ENCODE measurements around the gene VIPR1.
"Not testable (repeated sequence)": the region's sequence is repeated elsewhere in the genome, so short reads cannot be mapped to it uniquely, and the experiment has no call there.

VIPR1 gene

GRCh38 chr3:42545284-42545900 lies 42.9 kb downstream of the VIPR1 start:
- Histone ChIP-seq H3K9me3 (ENCODE audit: control insufficient read depth, insufficient read depth, low read length) (no peaks in the 10 kb centered on the region), H3K36me3 (ENCODE audit: insufficient read depth, low read length) (no peaks in the 10 kb centered on the region), H3K4me1 (ENCODE audit: insufficient read depth, low read length) (no peaks in the 10 kb centered on the region; the same call in 1 of the 2 replicates), H3K9ac (ENCODE audit: low read depth, low read length) (no peak overlapping the region)

DNA sequence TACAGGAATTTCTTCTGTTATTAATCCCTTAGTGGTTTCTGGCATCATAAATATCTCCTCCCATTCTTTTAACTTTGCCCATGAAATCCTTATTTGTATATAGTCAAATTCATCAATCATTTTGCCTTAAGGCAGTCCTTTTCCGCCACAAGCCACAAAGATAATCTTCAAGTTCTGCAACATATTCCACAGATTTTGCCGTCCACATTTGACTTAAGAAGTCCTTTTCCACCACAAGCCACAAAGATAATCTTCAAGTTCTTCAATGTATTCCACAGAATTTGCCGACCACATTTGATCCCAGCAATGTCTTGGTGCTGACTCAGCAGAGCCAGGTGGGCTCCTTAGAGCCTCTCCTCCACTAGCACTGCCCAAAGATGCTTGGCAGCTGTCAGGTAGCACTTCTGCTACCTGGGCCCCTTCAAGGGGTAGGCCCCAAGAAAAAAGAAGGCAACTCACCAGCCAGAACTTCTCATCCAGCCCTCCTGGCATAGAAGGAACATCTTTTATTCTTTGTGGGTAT lies 44.3 kb downstream of the VIPR1 start:
- H3K36me3 ChIP-seq (ENCODE audit: insufficient read depth, low read length): 0 out of 2 replicates have a peak, but pooled peaks cover under 1% of the 10 kb centered on the region
- no peaks in the 10 kb centered on the region for H3K9me3 ChIP-seq (ENCODE audit: control insufficient read depth, insufficient read depth, low read length)
- no peaks in the 10 kb centered on the region; the same call in 1 of the 2 replicates for H3K4me1 ChIP-seq (ENCODE audit: insufficient read depth, low read length)
- no peak overlapping the region for H3K9ac ChIP-seq (ENCODE audit: low read depth, low read length)

- Histone ChIP-seq H3K9me3 (ENCODE audit: control insufficient read depth, insufficient read depth, low read length) (no peaks in the 10 kb centered on the region), H3K36me3 (ENCODE audit: insufficient read depth, low read length) (0 out of 2 replicates have a peak, but pooled peaks cover 5% of the 10 kb centered on the region), H3K4me1 (ENCODE audit: insufficient read depth, low read length) (no peaks in the 10 kb centered on the region; the same call in 1 of the 2 replicates)
These were observed 45.0 kb downstream of the VIPR1 start for GRCh38 chr3:42547401-42547945.

DNA sequence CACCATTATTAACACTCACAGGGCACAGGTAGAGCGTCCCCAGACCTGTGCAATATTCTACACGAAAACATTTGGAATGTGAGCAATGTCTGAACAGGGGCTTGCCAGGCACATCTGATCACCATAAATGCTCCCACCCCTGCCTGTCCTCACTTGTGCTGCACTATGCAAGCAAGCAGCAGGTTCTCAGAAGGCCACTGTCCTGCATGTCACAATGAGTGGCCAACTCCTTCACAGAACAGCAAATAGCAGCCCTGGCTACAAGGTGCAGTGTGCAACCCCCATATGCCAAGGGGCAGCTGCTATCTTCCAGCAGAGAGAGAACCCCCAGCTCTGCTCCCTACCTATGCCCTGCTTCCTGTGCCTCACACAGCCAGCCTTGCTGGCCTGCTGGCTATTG lies 46.7 kb downstream of the VIPR1 start:
- H3K9ac ChIP-seq (ENCODE audit: low read depth, low read length): no peak overlapping the region
- no peaks in the 10 kb centered on the region; the same call in 1 of the 2 replicates for H3K4me1 ChIP-seq (ENCODE audit: insufficient read depth, low read length)
- H3K36me3 ChIP-seq (ENCODE audit: insufficient read depth, low read length): 0 out of 2 replicates have a peak, but pooled peaks cover 5% of the 10 kb centered on the region
- no peaks in the 10 kb centered on the region for H3K9me3 ChIP-seq (ENCODE audit: control insufficient read depth, insufficient read depth, low read length)

More at GRCh38 chr3:42547401-42547945, 45.0 kb downstream of the VIPR1 start:
- no peak overlapping the region for H3K9ac ChIP-seq (ENCODE audit: low read depth, low read length)

DNA sequence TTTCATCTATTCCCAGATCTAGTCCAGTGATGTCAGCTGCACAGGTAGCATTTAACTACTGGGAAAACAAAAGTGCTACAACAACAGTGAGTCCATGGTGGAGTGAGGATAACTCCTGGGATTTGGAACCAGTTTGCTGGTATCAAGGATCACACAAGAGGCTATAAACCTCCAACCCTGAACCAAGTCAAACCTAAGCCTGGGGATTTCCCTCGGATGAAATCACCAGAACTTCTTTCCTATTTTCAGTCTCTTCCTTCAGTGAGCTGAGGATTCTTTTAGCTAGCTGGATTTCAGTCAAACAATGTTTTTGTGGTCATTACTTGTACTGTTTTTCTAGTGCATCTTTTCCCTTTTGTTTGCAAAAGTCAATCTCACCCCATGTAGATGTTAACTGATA lies 47.8 kb downstream of the VIPR1 start:
- H3K9ac ChIP-seq (ENCODE audit: low read depth, low read length): no peak overlapping the region
- H3K4me1 ChIP-seq (ENCODE audit: insufficient read depth, low read length): no peaks in the 10 kb centered on the region; the same call in 1 of the 2 replicates
- H3K36me3 ChIP-seq (ENCODE audit: insufficient read depth, low read length): 0 out of 2 replicates have a peak, but pooled peaks cover 5% of the 10 kb centered on the region
- no peaks in the 10 kb centered on the region for H3K9me3 ChIP-seq (ENCODE audit: control insufficient read depth, insufficient read depth, low read length)

GRCh38 chr3:42552830-42553229 lies 50.4 kb downstream of the VIPR1 start:
- H3K4me1 ChIP-seq (ENCODE audit: insufficient read depth, low read length): no peaks in the 10 kb centered on the region
- H3K9ac ChIP-seq (ENCODE audit: low read depth, low read length): no peak overlapping the region
- no peaks in the 10 kb centered on the region for H3K9me3 ChIP-seq (ENCODE audit: control insufficient read depth, insufficient read depth, low read length)
- peaks cover 18% of the 10 kb centered on the region for H3K36me3 ChIP-seq (ENCODE audit: insufficient read depth, low read length)

- H3K9ac ChIP-seq (ENCODE audit: low read depth, low read length): no peak overlapping the region
- H3K9me3 ChIP-seq (ENCODE audit: control insufficient read depth, insufficient read depth, low read length): no peaks in the 10 kb centered on the region
- H3K36me3 ChIP-seq (ENCODE audit: insufficient read depth, low read length): peaks cover 21% of the 10 kb centered on the region
- H3K4me1 ChIP-seq (ENCODE audit: insufficient read depth, low read length): no peaks in the 10 kb centered on the region
These were observed 53.7 kb downstream of the VIPR1 start for GRCh38 chr3:42556089-42556632.

- peaks cover 19% of the 10 kb centered on the region for H3K36me3 ChIP-seq (ENCODE audit: insufficient read depth, low read length)
- H3K9me3 ChIP-seq (ENCODE audit: control insufficient read depth, insufficient read depth, low read length); H3K4me1 ChIP-seq (ENCODE audit: insufficient read depth, low read length); H3K9ac ChIP-seq (ENCODE audit: low read depth, low read length): not testable (repeated sequence)
These were observed 54.4 kb downstream of the VIPR1 start for GRCh38 chr3:42556817-42557216.

DNA sequence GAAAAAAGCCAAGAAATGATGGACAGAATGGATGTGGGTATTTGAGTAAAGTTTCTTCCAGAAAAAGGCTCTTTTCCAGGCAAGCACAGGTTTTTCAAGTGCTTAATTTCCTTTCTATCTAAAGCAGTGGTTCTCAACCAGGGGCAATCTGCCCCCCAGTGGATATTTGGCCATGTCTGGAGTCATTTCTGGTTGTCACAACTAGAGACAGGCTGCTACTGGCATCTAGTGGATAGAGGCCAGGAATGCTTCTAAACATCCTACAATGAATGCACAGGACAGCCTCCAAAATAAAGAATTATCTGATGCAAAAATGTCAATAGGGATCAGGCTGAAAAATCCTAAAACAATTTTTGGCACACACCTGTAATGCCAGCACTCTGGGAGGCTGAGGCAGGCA lies 55.4 kb downstream of the VIPR1 start:
- Histone ChIP-seq H3K4me1 (ENCODE audit: insufficient read depth, low read length) (no peaks in the 10 kb centered on the region), H3K9me3 (ENCODE audit: control insufficient read depth, insufficient read depth, low read length) (no peaks in the 10 kb centered on the region), H3K9ac (ENCODE audit: low read depth, low read length) (no peak overlapping the region), H3K36me3 (ENCODE audit: insufficient read depth, low read length) (peaks cover 16% of the 10 kb centered on the region)

GRCh38 chr3:42562047-42562907 lies 59.8 kb downstream of the VIPR1 start:
- H3K4me1 ChIP-seq (ENCODE audit: insufficient read depth, low read length): no peaks in the 10 kb centered on the region
- H3K36me3 ChIP-seq (ENCODE audit: insufficient read depth, low read length): peaks cover 12% of the 10 kb centered on the region; the same call in 1 of the 2 replicates
- no peak overlapping the region for H3K9ac ChIP-seq (ENCODE audit: low read depth, low read length)
- no peaks in the 10 kb centered on the region for H3K9me3 ChIP-seq (ENCODE audit: control insufficient read depth, insufficient read depth, low read length)

- no peaks in the 10 kb centered on the region for H3K9me3 ChIP-seq (ENCODE audit: control insufficient read depth, insufficient read depth, low read length)
- no peak overlapping the region for H3K9ac ChIP-seq (ENCODE audit: low read depth, low read length)
- no peaks in the 10 kb centered on the region for H3K36me3 ChIP-seq (ENCODE audit: insufficient read depth, low read length)
- H3K4me1 ChIP-seq (ENCODE audit: insufficient read depth, low read length): no peaks in the 10 kb centered on the region
These were observed 67.2 kb downstream of the VIPR1 start for GRCh38 chr3:42569593-42570142.

DNA sequence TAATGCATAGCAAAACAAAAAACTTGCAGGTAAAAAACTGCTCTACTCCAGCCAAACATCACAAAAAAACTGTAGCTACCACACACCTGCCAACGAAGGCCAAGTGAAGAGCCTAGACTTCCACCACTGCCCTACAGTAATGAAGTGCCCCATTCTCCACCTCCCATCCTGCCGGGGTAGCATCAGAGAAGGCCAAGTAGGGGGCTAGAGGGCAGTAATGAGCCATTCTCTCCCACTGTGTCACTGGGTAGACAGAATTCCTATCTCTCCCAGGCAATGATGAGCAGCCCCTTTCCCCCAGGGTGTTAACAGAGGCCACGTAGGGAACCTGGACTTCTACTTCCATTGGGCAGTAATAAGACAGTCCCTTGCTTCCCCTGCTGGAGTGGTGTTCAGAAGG lies 69.8 kb downstream of the VIPR1 start:
- Histone ChIP-seq H3K4me1 (ENCODE audit: insufficient read depth, low read length) (no peaks in the 10 kb centered on the region), H3K36me3 (ENCODE audit: insufficient read depth, low read length) (no peaks in the 10 kb centered on the region), H3K9me3 (ENCODE audit: control insufficient read depth, insufficient read depth, low read length) (peaks cover 6% of the 10 kb centered on the region; the same call in 1 of the 2 replicates), H3K9ac (ENCODE audit: low read depth, low read length) (no peak overlapping the region)

GRCh38 chr3:42575137-42575741 lies 72.8 kb downstream of the VIPR1 start:
- Histone ChIP-seq H3K36me3 (ENCODE audit: insufficient read depth, low read length) (no peaks in the 10 kb centered on the region), H3K4me1 (ENCODE audit: insufficient read depth, low read length) (no peaks in the 10 kb centered on the region), H3K9me3 (ENCODE audit: control insufficient read depth, insufficient read depth, low read length) (peaks cover 6% of the 10 kb centered on the region; the same call in 1 of the 2 replicates), H3K9ac (ENCODE audit: low read depth, low read length) (no peak overlapping the region)

All from ES-I3 (cell line).